ENCODE data around the gene DNAJC17.
A peak's percentile ranks its signal among the peaks of the same experiment; 100 is the strongest.

Gene DNAJC17

DNA sequence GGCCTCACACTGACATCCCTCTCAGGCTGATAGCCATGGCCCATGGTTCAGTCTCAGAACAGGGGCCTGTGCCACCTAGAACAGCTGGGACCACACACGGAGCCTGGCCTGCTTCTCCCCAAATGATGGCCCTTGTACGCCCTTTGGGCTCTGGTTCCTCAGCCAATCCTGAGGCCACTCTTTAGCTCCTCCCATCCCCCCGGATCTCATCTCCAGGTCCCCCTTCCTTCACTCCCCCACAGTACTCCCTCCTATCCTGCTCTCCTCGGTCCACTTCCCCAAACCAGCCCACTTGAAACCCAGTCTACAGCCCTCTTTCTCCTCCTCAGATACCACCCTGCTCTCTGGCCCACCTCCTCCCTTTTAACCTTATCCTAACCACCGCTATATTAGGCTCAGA, 18.2 kb downstream of the DNAJC17 start:
- DNase-seq: no peak

DNA sequence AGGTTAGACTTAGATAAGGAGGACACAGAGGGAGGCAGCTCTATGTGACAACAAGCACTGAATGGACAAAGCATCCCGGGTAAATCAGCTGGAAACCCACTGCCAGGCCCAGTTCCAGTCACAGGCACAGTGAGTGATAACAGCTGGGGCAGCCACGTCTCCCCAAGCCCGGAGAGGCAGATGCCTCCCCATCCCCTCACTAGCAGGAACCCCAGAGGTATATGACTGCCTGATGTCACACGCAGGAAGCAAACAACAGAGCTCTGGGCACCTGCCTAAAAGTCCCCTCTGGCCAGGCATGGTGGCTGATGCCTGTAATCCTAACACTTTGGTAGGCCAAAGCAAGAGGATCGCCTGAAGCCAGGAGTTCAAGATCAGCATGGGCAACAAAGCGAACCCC, 19.3 kb downstream of the DNAJC17 start:
- no peak for DNase-seq

DNA sequence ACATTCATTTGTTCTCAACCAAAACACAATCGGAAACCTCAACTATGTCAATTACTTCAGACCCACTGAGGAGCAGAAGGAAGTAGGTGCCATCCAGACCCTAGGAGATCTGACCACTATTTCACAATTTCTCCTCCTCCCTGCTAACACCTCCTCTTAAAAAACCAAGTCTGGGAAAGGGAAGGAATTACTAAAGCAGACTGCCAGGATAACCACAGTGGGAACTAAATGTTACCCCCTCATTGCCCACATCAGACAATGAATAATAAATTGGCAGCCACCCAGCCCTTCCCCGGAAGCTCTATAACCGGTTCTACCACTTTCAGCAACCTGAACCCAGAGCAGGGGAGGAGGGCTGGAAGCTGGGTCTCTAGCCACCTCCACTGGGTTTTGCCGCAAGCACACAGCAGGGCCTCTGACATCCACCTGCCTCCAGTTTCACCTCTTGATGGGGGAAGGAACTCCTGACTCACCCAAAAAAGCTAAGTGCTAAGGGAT, 19.9 kb downstream of the DNAJC17 start:
- DNase-seq: peak in 1 of 3 donors; percentile 50

DNA sequence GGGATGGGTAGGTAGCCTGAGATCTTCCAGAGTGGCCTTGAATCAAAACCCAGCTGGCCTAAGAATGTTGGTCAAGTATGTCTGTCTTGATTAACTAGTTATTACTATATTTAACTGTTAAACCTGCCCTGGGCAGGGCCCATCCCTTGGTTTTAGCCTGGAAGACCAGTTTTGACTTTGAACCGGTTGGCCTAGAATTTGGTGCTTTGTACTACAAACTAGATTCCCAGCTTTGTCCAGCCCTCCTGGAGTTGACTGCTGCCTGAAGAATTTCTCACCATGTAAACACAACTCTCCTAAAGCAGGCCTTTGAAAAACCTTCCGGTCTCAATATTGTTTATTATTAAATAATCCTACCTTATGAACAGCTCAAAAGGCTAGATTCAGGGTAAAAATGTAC, 21.5 kb downstream of the DNAJC17 start:
- no peak for DNase-seq

DNA sequence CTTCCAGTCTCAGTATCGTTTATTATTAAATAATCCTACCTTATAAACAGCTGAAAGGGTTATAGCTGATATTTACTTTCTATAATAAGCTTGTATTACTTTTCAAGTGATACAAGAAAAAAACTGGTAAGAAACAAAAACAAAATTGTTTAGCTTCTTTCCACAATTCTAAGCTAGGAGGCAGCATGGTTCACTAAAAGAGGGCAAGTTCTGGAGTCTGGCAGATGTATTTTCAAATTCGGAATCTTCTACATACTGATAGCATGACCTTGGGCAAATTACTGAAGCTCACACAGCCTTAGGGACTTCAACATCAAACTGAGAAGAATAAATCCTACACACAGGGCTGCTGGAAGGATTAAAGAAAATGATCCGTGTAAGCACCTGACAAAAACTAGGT, 22.1 kb downstream of the DNAJC17 start:
- no peak for DNase-seq

DNA sequence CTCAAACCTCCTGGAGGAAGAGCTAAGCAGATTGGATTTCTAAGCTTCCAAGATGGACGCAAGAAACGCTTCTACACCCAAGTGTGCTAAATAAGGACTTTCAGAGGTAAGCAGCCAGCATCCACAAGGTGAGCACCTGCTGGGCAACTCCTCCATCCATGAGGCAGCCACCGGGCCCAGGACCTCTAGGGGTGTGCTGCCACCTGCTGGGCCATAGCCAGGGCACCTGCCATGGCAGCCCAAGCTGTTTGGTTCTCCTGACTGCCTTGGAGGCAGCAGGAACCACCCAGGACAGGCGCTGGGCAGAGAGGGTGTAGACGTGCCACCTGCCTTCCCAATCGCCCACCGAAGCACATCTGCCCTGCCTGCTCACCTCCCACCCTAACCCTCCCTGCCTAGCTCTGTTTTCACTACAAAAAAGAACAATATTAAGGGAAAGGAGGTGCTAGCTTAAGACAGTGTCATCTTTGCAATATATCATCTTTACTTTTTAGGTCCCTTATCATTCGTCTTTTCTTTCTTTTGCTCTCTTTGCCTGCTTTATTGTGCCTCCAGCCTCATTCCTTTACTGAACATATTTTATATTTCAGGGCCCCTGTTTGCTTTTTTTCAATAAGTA, 24.6 kb downstream of the DNAJC17 start:
- peak; percentile 64 to 78 (median 66) for DNase-seq

DNA sequence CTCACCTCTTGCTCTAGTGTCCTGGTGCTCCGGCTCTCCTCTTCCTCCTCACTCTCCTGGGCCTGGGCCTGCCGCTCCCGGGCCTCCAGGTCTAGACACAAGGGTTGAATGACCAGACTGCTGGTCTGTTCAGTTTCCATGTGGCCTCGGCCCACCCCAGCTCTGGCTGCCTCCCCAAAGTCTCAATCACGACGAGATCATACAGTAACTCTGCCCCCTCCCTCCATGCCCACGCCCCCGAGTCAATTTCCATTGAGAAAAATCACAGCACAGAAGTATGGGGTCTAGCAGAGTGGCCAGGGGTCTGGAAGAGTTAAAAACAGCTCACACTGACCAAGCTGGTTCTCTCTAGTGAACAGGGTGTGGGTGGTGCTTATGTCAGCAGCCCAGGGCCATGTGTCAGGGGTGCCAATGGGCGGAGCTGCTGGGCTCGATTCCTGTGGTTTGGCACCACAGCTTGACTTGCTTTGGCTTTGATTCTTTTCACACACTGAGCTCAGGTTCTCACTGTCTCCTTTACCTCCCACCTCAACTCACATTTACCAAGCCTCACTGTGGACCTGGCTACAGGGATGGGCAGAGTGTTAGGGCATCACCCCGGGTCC, 30.6 kb downstream of the DNAJC17 start:
- peak; percentile 70 to 79 (median 72) for DNase-seq

DNA sequence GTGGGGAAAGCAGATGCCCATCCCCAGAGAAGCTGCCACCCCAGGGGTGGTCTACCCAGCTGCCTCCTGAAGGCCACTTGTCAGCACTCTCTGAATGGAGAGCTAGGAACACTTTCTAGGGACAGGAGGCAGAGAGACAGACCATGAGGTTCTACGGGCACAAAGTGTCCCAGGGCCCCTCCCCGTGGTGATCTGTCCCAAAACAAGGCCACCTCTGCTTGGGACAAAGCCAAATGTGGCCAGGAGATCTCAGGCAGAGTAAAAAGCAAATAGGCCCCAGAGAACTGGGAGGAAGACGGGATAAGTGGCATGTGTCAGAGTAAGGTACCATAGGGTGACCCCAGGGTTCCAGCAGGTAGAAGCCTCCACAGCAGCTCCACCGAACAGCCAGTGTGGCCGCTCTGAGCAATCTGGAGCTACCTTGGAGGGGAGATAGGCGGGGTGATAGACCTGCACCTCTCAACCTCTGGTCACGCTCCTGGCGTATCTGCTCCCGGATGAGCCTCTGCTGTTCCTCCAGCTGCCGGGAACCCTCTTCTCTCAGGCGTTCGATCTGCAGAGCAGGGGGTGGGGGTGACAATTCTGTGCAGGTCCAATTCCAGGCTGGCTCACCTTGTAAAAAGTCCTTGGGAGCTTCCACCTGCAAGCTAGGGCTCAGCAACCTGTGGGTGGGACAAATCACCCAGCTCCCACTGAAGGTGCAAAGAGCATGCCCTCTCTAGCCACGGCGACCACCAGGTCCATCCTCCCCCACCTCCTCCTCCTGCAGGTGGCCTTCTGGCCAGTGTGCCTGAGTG, 31.3 kb downstream of the DNAJC17 start:
- DNase-seq: no peak

DNA sequence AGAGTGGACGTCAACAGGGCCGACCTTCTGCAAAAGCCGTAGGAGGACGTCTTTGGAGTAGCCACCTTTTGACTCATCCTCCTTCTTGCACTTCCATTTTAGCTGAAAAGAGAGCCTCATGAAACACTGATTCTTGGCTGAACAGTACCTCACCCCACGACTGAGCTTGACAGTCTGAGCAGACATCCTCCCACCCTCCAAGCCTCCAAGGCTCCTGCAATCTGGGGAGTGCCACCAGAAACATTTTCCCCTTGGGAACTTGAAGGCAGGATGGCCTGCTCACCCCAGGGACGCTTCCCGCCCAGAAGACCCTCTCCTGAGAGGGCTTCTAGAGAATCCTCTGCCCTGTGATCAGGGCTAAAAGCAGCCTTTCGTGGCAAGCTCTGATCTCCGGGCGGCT, 32.3 kb downstream of the DNAJC17 start:
- DNase-seq: no peak

DNA sequence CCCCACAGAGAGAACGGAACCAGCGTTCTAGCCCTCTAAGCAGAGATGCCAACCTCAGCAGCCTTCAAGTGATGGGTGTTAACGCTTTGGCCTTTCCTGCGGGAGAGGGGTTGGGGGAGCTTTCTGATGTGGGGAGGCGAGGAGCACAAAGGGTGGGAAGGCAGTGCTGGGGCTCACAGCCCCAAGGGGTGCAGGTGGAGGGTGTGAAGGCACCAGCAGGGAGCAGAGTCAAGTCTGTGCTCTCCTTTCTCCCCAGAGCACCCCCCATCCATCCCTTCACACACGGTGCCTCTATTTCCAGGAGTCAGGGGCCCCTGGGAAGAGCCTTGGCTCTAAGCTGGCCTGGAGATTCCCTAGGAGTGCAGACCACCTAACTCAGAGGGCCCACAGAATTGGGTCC, 33.4 kb downstream of the DNAJC17 start:
- DNase-seq: no peak

DNA sequence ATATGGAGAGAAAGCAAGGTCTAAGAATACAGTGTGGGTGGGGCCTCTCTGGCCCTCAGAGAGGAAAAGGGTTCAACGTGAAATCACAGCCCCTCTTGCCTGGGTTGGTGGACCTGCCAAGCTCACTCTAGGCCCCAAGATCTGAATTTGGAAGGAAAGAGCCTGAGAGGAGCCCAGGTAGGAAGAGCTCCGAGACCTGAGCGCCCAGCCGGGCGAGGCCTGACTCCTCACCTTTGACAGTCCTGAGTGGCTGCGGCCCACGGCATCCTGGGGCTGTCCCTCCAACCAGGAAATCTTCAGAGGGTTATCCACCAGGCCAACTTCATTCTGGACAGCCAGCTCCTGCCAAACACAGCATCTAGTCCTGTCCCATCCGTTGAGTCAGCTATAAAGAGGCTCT, 33.8 kb downstream of the DNAJC17 start:
- no peak for DNase-seq

DNA sequence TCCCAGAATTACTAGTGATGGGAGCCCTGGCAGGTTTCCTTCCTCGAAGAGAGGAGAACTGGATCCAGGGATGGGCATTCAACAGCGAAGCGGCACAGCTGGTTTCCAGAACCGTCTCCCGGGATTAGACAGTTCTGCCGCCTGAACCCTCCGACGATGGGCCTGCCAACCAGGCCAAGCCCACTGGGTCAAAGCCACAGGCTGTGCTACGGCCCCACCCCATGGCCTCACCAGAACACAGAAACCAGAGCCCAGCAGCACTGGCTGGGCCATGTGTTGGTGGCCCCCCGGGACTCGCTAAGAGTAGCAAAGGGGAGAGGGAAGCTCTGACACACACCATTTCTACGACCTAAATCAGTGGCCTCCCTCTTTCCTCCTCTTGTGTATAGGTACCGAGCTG, 35.3 kb downstream of the DNAJC17 start:
- DNase-seq: no peak

DNA sequence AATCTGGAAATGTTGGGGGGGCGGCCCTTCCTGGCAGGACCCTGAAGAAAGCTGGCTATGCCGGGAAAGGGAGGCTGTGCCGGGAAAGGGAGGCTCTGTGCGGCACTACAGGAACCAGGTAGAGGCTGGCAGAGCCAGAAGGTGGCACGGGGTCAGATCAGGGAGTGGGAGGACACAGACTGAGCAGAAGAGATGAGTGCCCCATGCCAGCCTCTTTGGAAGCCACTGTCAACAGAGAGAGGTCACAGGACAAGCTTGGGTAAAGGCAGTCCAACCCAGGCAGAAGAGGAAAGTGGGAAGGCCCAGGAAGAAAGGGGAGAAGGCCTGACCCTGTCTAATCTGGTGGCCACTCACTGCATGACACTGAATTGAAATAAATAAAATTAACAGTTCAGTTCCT, 36.0 kb downstream of the DNAJC17 start:
- no peak for DNase-seq

DNA sequence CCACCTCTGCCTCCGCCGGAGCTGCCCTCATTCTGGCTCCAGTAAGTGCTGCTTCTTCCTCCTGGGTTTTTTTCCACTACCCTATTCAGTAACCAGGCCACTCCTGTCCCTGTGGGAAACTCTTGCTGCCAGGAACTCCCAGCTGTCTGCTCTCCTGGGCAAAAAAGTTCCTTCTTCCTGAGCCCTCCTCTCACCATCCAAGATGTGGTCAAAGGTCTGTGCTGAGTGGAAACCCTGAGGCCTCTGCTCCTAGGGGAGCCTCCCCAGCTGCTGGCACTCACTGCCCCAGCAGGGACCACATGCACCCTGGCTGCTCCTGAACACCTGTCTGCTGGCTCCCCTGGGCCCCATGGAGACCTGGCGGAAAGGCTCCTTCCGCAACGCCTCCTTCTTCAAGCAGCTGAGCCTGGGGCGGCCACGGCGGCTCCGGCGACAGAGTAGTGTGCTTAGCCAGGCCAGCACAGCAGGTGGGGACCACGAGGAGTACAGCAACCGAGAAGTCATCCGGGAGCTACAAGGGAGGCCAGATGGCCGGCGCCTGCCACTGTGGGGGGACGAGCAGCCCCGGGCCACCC, 37.0 kb downstream of the DNAJC17 start:
- DNase-seq: peak in 2 of 3 donors; percentile 28 to 39

DNA sequence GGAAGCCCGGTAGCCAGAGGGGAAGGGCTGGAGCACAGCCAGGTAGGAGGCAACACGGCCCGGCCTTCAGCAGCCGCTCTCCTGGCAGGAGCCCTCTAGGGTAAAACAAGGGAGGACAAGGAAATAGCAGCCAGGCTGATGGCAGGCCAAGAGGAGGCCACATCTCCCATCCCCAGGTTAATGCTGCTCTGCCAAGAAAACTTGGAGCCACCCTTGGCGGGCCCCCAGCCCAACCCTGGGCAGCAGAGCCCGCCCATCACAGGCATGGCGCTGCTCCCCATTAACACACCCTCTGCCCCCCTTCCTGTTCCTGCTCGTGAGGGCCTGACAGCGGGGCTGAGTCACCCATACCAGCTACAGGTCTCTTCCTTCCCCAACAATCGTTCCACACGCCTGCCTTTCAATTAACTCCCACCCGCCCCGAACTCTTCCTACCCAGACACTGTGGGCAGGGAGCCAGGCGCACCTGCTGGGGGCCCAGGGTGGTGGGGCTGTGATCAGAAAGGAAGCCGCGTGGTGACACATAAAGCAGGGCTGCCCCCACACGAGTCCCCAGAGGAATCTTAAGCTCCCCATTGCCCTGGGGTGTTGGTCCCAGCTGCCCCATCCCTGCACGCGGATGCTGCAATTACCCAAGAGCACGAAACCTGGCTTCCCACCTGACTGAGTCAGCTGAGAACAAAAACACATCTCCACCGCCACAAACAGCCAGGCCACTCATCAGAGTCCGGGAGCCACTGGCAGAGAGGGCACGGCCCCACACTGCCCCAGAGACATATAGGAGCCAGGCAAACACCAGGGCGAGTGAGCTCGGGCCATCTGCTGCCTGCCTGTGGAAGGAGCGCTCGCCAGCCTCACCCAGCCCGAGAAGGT, 37.8 kb downstream of the DNAJC17 start, which contains the start of gene C15orf62:
TSS of gene C15orf62 (plus strand) at position 707 of the 873 bp plus-strand sequence. CDS start 516 bp downstream, outside the sequence.
- DNase-seq: peak; percentile 67 to 73 (median 68)

DNA sequence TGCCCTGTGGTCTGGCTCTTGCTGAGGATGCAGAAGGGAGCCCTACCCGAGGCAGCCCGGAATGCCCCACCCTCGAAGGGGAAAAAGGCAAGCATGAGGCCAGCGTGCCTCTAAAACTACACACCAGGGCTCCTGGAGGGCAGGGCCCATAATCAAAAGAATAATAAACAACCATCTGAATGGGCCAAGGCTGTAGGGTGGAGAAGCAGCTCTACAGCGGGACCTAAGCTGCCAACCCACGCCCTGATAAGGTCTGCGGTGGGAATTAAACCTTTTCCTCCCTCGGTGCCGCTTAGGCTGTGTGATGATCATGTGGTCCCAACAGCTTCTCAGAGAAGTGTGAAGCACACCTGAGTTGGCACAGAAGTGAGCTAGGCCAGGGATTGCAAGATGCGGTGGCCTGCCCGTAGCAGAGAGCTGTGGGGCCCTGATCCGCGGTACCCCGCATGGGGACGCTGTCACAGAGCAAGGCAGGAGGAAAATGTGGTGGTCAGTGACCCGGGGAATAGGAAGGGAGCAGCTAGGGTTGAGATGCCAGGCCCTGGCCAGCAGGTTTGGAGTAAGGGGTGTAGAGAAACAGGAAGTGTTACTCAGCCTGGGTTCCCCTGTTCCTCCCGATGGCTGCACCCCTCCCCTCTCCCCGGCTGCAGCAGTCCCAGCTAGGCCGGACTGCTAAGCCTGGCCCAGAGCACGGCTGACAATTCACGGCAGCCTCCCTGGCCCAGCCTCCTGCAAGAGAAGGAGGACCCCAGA, 38.6 kb downstream of the DNAJC17 start:
- DNase-seq: peak in 1 of 3 donors; percentile 39

DNA sequence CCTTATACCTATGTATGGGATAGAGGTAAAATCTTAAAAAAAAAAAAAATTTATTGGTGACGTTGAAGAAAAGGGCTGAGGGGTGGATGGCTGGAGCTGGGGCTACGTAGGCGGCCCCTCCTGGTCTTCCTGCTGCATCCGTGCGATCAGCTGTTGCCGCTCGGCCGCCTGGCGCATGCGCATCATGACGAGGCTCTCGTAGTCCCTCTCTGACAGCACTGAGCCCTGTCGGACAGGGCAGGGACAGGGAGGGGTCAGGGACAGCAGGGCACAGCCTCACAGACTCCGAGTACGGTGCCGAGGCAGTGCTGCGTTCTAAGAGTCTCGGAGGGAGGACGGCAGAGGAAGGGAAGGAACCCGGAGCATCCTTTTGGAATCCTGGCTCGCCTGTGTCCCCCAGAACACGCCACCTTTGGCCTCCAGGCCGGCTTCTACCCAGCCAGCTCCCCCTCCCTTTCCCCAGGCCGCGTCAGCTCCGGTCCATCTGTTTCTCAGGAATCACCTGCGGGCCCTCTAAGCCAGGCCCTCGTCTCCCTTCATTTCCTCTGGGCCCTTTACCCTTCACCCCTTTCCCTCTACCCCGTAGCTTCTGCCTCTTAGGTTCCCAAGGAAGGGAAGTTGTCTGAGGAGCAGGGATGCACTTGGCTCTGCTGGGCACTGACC, 39.3 kb downstream of the DNAJC17 start:
- DNase-seq: no peak

DNA sequence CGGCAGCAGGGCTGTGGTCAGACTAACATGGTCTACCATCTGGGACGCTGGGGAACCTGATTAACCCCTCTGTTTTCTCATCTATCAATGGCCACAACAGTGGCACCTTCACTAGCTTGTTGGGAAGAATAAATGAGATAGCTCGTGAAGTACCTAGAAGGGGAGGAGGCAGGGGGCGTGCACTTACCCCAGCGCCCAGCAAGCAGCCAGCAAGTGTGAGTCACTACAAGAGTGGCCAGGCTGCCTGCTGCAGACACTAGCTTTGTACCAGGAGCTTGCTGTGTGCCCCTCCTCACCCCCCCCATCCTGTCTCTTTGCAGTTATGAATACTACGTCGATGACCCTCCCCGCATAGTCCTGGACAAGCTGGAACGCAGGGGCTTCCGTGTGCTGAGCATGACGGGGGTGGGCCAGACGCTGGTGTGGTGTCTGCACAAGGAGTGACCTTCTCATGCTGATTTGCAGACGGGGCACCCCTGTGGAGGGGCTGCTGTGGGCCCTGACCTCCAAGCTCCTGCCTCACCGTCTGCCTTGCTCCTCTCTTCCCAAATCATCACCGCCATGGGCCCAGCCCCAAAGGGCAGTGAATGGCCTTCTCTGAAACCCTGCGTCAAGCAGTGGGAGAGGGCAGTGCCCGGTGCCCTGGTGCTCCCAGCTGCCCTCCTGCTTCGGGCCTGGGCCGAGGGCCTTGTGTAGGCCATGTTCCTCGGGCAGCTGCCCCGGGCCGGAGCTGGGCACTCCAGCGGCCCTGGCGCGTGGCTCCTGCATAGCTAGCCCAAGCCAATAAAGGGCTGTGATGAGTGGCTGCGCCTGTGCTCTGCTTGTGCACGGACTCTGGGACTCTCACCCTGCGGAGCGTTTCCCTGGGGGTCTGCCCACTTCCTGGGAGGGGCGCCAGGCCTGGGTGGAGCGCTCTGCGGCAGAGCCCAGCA, 40.1 kb downstream of the DNAJC17 start:
- DNase-seq: no peak

DNA sequence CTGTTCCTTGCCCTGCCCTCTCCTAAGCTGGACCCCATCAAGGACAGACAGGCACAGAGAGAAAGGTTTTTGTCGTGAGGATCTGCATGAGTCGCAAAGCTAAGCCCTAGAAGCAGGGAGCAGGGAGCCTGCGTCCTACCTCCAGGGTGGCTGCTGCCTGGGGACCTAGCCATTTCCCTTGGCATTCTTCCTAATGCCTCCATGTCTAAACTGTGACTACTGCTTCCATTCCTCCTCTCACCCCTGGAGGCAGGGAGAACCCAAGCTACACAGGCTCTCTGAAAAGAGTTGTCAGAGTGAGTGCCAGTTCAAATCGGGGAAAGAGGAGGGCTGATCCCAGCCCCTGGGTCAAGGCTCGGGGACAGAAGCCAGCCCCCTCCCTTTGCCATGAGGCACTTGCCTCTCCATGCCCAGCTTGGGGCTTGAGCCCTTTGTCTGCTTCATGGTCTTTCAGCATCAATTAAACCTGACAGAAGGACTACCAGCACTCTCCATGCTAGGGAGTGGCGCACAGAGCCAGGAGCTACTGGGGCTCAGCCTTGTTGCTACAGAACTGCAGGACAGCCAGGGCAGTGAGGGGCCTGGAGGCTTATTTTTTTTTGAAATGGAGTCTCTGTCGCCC, 41.0 kb downstream of the DNAJC17 start:
- DNase-seq: no peak

Measured in suppressor macrophage treated with lipopolysaccharide for 1 hour (primary cell).